ENCODE results near the gene SLC25A33.

Gene SLC25A33

DNA sequence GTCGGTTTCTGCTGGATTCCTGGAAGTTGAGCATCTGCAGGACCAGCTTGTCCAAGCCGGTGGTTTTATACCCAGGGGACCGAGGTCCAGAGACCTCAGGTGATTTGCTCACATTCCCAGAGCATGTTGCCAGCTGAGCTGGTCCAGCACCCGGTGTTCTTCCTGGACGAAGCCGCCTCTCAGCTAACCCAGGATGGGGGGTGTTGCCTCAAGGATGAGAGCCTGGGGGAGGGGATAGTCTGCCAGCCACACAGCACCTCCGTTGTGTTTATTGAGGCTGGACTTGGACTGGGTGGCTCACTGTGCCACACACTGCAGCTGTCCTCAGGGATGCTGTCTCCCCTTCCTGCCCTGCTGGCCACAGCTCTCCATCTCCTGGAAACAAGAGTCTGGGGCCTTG is 50.9 kb downstream of the SLC25A33 start:
- TF ChIP-seq CTCF (IDR thresholded peaks at IDR 0.05; ENCODE audit: low read depth, low read length) = no peak
- DNase-seq (ENCODE audit: low read depth, low spot score) = no peak
- peak overlapping the region; percentile 56 for H3K4me3 ChIP-seq (ENCODE audit: low read depth, low read length)
- in situ Hi-C loops (cut with HindIII; ENCODE audit: low sequenced_read_pairs) = no loop called here

DNA sequence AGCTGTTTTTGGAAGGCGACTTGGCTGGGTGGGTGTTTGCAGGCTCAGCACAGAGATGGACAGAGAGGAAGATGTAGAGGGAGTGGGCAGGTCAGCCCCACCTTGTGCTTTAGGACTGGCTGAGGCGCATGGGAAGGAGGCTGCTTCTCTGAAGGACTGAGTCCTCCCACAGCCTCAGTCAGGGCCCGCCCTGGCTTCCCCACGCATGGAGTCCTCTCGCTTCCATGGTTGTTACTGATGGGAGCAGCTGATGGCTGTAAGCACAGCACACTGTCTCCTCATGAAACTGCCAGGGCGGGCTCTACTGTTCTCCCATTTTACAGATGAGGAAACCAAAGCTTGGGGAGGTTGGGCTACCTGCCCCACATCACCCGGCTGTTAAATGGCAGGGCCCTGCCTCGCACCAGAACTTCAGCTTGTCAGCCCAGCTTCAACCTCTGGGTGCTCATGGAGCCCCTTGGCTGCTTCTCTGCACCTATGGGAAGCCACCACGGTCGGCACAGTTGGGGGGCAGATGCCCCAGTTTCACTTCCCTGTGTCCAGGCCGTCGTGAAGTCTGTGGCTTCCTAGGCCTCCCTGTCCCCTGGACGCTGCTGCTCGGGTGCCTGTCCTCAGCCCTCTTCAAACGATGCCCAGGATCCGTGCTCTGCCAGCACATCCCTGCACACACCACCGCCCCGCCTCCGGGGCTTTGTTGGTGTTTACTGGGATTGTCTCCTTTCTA is 51.8 kb downstream of the SLC25A33 start:
- no peak for DNase-seq (ENCODE audit: low read depth, low spot score)
- in situ Hi-C loops (cut with HindIII; ENCODE audit: low sequenced_read_pairs) = no loop called here
- H3K4me3 ChIP-seq (ENCODE audit: low read depth, low read length) = no peak overlapping the region
- no peak for TF ChIP-seq CTCF (IDR thresholded peaks at IDR 0.05; ENCODE audit: low read depth, low read length)

DNA sequence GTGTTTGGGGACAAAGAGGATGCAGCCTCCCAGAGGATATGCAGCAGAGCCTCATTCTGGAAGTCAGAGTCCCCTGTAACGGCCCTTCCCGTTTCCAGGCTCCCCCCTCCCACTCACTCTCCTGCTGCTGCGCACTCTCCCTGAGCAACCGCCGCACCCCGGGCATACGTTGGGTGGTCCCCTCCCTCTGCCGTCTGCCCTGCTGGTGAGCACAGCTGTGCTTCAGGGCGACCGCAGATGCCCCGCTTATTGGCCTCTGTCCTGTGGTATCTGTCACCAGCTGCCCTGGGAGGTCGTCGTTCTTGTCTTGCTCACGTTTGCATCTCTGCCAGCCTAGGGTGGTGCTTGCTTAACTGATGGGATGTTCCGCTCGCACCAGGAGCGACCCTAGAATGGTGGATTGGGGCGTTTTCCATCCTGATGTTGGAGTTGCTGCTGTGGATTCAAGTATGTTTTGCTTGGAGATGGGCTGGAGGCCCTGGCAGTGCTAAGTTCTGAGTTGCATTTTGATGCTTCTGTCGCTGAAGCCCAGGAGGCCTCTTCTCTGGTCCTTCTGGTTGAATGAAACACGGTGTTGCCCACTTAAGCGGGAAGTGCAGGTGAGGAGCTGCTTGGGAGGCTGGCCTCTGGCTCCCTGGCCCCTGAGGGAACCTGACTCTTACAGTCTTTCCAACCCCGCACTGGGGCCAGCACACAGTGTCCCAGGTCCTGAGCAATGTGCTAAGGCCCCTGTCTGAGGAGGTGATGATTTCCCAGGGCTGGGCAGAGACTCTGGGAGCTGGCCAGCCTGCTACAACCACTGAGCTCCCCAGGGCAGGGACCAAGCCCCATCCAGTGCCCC is 52.6 kb downstream of the SLC25A33 start:
- H3K4me3 ChIP-seq (ENCODE audit: low read depth, low read length) = no peak overlapping the region
- in situ Hi-C loops (cut with HindIII; ENCODE audit: low sequenced_read_pairs) = no loop called here
- TF ChIP-seq CTCF (IDR thresholded peaks at IDR 0.05; ENCODE audit: low read depth, low read length) = no peak
- no peak for DNase-seq (ENCODE audit: low read depth, low spot score)

DNA sequence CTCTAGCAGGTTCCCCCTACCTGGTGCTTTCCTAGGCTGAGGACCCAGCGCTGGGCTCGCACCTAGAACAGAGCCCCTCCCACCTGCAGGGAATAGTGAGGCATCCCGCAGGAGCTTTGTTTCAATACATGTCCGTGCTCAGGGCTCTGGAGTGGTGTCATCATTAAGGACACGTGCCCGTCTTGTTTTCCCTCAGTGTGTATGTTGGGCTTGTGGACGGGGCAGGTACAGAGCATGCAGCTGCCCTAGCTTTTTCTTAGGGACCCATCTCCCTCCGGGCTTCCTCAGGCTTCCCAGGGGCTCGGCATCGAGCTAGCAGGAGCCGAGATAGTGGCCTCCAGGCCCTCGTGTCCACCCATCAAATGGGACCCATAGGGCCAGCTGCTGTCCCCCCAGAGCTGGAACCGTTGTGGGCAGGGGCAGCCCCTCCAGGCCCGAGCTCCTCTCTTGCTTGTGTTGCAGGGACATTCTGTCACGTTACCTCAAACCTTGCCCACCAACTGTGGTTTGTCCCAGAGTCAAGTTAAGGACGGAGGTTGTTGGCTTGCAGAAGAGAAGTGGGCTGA is 53.3 kb downstream of the SLC25A33 start:
- H3K4me3 ChIP-seq (ENCODE audit: low read depth, low read length) = no peak overlapping the region
- DNase-seq (ENCODE audit: low read depth, low spot score) = no peak
- in situ Hi-C loops (cut with HindIII; ENCODE audit: low sequenced_read_pairs) = no loop called here
- TF ChIP-seq CTCF (IDR thresholded peaks at IDR 0.05; ENCODE audit: low read depth, low read length) = no peak

- TF ChIP-seq CTCF (IDR thresholded peaks at IDR 0.05; ENCODE audit: low read depth, low read length) = no peak
- in situ Hi-C loops (cut with HindIII; ENCODE audit: low sequenced_read_pairs) = no loop called here
- no peak for DNase-seq (ENCODE audit: low read depth, low spot score)
- H3K4me3 ChIP-seq (ENCODE audit: low read depth, low read length) = no peak overlapping the region
Observed at GRCh38 chr1:9593147-9593491, 53.9 kb downstream of the SLC25A33 start.

DNA sequence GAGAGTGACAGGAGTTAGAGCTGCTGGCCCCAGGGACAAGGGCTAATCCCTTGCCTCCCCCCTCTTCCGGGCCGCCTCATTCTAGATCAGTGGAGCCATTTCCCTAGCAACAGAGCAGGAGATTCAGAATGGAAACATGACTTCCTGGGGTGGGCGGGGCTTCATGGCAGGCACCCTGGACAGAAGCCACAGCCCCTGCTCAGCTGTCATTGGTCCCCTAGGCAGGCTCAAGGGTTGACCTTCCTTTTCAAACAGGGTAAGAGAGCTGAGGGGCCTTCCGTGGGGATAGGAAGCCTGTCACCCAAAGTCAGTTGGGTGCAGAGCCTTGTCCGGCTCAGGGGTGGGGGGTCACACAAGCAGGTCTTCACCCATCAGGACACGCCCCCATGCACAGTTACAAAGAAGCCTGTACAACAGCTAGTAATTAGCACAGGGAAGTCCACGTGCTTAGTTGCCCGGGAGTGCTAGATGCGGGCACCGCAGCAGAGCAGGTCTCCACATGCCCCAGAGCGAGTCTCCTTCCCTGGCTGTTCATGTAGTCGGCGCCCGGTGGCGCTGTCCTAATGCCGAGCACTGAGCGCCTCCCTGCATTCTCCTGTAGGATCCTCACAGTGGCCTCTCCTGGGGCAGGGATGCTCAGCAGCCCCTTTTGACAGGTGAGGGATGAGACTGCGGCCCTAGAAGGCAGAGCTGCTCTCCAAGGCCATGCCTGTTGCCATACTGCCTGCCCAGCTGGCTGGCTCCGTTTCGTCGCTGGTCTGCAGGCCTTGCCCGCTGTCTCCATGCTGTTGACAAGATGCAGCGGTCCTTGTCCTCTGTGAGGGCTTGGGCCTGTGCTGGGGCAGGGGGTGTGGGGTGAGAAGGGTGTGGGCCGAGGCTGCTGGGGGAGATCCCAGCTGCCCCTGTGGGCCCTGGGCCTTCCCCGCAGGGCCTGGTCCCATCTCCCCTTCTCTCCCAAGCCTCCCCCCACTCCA is 54.5 kb downstream of the SLC25A33 start:
- TF ChIP-seq CTCF (IDR thresholded peaks at IDR 0.05; ENCODE audit: low read depth, low read length) = no peak
- no peak overlapping the region for H3K4me3 ChIP-seq (ENCODE audit: low read depth, low read length)
- in situ Hi-C loops (cut with HindIII; ENCODE audit: low sequenced_read_pairs) = no loop called here
- peak; percentile 68 for DNase-seq (ENCODE audit: low read depth, low spot score)

Data from astrocyte of the spinal cord (primary cell).